NT2/D1 (cell line): ENCODE results near the gene GRHPR.

Source experiments
- DNase-seq: peaks from one replicate; pipeline ENCODE4 v3.0.0-alpha.2; 2011; ENCODE audit warnings: low read depth, low spot score
- H3K27me3 ChIP-seq: 2 replicates; pipeline ENCODE4 v1.6.0; 2011; ENCODE audit warnings: mild to moderate bottlenecking; ENCODE audit not compliant: insufficient read length, insufficient read depth
- H3K36me3 ChIP-seq: 2 replicates; pipeline ENCODE4 v1.6.1; 2011; ENCODE audit warnings: mild to moderate bottlenecking, low read length, mixed read lengths; ENCODE audit not compliant: insufficient read depth, insufficient read length
- H3K4me1 ChIP-seq: 2 replicates; pipeline ENCODE4 v1.5.1; 2011; ENCODE audit not compliant: insufficient read depth, insufficient read length
- H3K4me3 ChIP-seq: 2 replicates; pipeline ENCODE4 v1.5.1; 2011; ENCODE audit warnings: low read depth; ENCODE audit not compliant: insufficient read length
- H3K9ac ChIP-seq: 2 replicates; pipeline ENCODE4 v1.6.0; 2011; ENCODE audit warnings: low read depth; ENCODE audit not compliant: insufficient read length
- H3K9me3 ChIP-seq: 2 replicates; pipeline ENCODE4 v1.5.1; 2011; ENCODE audit warnings: mild to moderate bottlenecking, low read length; ENCODE audit not compliant: insufficient read depth
- SUZ12 ChIP-seq: IDR thresholded peaks from 2 replicates; pipeline ENCODE4 v1.6.1; 2011; ENCODE audit not compliant: insufficient read length, insufficient read depth; ENCODE audit errors: extremely low read depth
- YY1 ChIP-seq: IDR thresholded peaks from 2 replicates; pipeline ENCODE4 v1.6.1; 2011; ENCODE audit not compliant: insufficient read length, insufficient read depth
- ZNF274 ChIP-seq: IDR thresholded peaks from 2 replicates; pipeline ENCODE4 v1.6.1; 2011; ENCODE audit warnings: mild to moderate bottlenecking, low read depth, low read length

Gene GRHPR

DNA sequence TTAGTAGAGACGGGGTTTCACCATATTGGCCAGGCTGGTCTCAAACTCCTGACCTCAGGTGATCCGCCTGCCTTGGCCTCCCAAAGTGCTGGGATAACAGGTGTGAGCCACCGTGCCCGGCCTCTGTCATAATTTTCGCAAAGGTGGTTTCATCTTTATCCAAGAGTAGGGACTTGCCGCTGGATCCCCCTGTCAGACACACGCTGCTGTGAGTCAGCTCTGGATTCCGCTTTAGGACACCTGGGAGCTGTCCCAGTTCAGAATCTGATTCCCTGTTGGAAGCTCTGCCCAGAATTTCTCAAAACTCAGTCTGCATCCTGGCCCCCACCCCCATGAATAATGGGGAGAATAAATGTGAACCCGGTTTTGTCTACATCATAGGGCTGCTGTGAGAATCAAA, 17.9 kb upstream of the GRHPR start:
- TF ChIP-seq YY1 (no peak), SUZ12 (no peak), ZNF274 (no peak)
- Histone ChIP-seq H3K4me1 (no peaks in the 10 kb centered on the region), H3K9ac (no peak overlapping the region), H3K9me3 (no peaks in the 10 kb centered on the region), H3K4me3 (no peak overlapping the region), H3K27me3 (no peaks in the 10 kb centered on the region), H3K36me3 (no peaks in the 10 kb centered on the region)
- no peak for DNase-seq

- Histone ChIP-seq H3K27me3 (no peaks in the 10 kb centered on the region), H3K9ac (no peak overlapping the region), H3K4me3 (no peak overlapping the region), H3K4me1 (no peaks in the 10 kb centered on the region), H3K36me3 (no peaks in the 10 kb centered on the region), H3K9me3 (no peaks in the 10 kb centered on the region)
- DNase-seq = no peak
- no peak for TF ChIP-seq SUZ12
- no peak for TF ChIP-seq YY1
- TF ChIP-seq ZNF274 = no peak
These were observed 17.1 kb upstream of the GRHPR start for GRCh38 chr9:37405350-37405749.

- Histone ChIP-seq H3K9me3 (no peaks in the 10 kb centered on the region), H3K4me3 (no peak overlapping the region), H3K4me1 (no peaks in the 10 kb centered on the region)
These were observed 16.6 kb upstream of the GRHPR start for GRCh38 chr9:37405764-37406380.

GRCh38 chr9:37406603-37407401, 15.7 kb upstream of the GRHPR start:
- peaks cover 7% of the 10 kb centered on the region for H3K4me1 ChIP-seq
- no peaks in the 10 kb centered on the region for H3K27me3 ChIP-seq
- DNase-seq = no peak
- no peaks in the 10 kb centered on the region for H3K9me3 ChIP-seq
- H3K36me3 ChIP-seq = no peaks in the 10 kb centered on the region
- no peak overlapping the region for H3K9ac ChIP-seq
- no peak overlapping the region for H3K4me3 ChIP-seq
- no peak for TF ChIP-seq YY1
- TF ChIP-seq SUZ12 = no peak
- no peak for TF ChIP-seq ZNF274

More at GRCh38 chr9:37405764-37406380, 16.6 kb upstream of the GRHPR start:
- Histone ChIP-seq H3K9ac (no peak overlapping the region), H3K27me3 (no peaks in the 10 kb centered on the region), H3K36me3 (no peaks in the 10 kb centered on the region)
- no peak for DNase-seq
- TF ChIP-seq SUZ12 (no peak), ZNF274 (no peak), YY1 (no peak)

- no peaks in the 10 kb centered on the region for H3K9me3 ChIP-seq
- H3K4me1 ChIP-seq = peaks cover 9% of the 10 kb centered on the region
- H3K27me3 ChIP-seq = no peaks in the 10 kb centered on the region
- DNase-seq = no peak
- no peaks in the 10 kb centered on the region for H3K36me3 ChIP-seq
- no peak for TF ChIP-seq SUZ12
- TF ChIP-seq ZNF274 = no peak
- TF ChIP-seq YY1 = no peak
- no peak overlapping the region for H3K4me3 ChIP-seq
- H3K9ac ChIP-seq = no peak overlapping the region
These were observed 15.0 kb upstream of the GRHPR start for GRCh38 chr9:37407468-37407867.

DNA sequence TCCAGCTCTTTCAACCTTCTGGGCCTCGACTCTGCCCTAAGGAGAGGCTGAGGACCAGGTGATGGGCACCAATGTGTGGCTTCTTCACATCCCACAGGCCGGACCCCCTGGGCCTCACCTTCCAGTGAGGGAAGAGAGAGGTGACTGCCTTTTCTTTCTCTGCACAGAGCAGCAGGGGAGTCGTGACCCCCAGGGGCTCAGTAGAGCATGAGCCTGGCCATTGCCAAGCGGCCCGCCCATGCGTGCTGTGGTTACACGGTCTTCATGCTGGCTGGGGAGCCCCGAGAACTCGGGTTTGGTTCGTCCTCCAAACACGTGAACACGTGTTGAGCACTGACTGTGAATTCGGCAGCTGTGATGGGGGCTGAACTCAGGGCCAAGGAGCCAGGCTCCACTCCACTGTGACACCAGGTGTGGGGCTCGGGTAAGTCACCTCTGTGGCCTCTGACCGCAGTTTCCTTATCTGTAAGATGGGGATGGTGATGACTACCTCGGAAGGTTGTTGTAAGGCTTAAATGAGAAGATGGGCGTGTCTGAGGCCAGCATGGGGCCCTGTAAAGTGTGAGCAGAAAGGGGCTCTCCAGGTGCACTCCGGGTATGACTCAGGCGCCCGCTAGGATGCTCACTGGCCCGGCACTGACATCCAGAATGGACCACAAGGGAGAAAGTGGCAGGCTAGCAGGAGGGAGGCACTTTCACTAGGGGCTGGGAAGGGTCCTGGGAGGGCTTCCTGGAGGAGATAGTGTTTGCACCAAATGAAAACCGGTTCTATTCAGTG, 13.4 kb upstream of the GRHPR start:
- Histone ChIP-seq H3K9me3 (no peaks in the 10 kb centered on the region), H3K27me3 (no peaks in the 10 kb centered on the region), H3K4me1 (peaks cover 13% of the 10 kb centered on the region), H3K36me3 (no peaks in the 10 kb centered on the region), H3K9ac (no peak overlapping the region), H3K4me3 (no peak overlapping the region)
- no peak for DNase-seq
- no peak for TF ChIP-seq SUZ12
- TF ChIP-seq ZNF274 = no peak
- no peak for TF ChIP-seq YY1

DNA sequence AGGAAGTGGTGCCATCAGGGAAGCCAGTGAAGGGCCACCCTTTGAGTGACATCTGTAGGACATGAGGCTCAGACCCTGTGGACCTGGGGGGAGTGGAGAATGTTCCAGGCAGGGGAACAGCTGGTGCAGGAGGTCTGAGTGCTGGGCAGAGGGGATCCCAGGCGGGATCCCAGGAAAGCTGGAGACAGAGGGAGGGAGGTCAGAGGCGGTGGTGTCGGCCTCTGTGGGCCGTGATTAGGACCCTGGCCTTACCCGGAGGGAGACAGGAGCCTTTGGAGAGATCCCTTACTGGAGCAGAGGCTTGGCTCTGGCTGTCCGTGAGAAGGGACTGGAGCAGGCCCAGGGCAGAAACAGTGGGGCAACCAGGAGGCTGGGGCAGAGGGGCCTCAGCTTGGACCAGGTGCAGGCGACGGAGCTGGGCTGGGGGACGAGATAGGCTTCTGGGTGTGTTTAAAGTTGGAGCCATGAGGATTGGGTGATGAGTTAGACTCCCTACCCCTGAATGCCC, 12.1 kb upstream of the GRHPR start:
- H3K9ac ChIP-seq = peak overlapping the region; percentile 24
- no peaks in the 10 kb centered on the region for H3K27me3 ChIP-seq
- no peak for TF ChIP-seq ZNF274
- no peak for TF ChIP-seq YY1
- no peak for TF ChIP-seq SUZ12
- no peak overlapping the region for H3K4me3 ChIP-seq
- no peaks in the 10 kb centered on the region for H3K36me3 ChIP-seq
- no peaks in the 10 kb centered on the region for H3K9me3 ChIP-seq
- no peak for DNase-seq
- peaks cover 20% of the 10 kb centered on the region for H3K4me1 ChIP-seq
